ENCODE measurements around the gene DOCK11.
A peak's percentile ranks its signal among the peaks of the same experiment; 100 is the strongest.

Gene DOCK11

DNA sequence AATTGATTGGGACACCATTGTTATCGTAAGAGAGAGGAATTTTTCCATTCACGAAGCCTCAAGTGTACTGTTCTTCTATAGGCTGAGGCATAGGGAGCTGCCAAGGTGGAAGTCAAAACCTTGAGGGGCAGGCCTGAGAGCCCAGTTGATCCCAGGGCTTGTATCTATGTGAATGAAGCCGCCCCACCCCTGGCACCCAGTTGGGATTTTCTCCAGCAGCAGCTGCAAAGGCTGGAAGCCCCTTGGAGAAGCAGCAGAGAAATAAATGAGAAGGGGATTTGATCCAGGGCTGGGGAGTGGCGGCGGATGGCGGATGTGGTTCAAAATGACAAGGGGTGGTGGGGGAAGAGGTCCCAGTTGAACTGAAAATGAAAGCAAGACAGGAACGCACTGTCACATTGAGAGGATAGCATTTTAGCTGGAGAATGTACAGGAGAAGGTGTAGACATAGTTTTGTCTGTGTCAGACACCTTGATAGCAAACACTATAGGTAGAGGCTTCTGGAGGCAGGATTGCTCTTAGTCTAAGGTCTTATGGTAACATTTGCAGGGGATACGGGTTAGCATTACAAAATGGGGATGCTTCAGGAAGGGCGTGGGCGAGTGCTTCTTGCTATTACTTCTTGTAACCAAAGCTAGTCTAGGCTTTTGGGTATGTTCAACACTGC, 32.6 kb downstream of the DOCK11 start:
- Histone ChIP-seq H4K20me1 (ENCODE audit: insufficient read depth, low read length, poor library complexity, severe bottlenecking) (no peaks in the 10 kb centered on the region), H3K4me3 (ENCODE audit: low read length, poor library complexity, severe bottlenecking) (peak overlapping the region; percentile 63), H3K9me2 (replicated peaks; ENCODE audit: low read depth, low read length) (no peaks in the 10 kb centered on the region), H3F3A (ENCODE audit: low read depth) (no peaks in the 10 kb centered on the region), H3K36me3 (ENCODE audit: insufficient read depth, low read length) (no peaks in the 10 kb centered on the region), H3K4me2 (ENCODE audit: low read depth, low read length, poor library complexity, severe bottlenecking) (peak overlapping the region; percentile 60), H3K9ac (ENCODE audit: low read depth, low read length, poor library complexity, severe bottlenecking) (peak overlapping the region; percentile 28), H2AFZ (ENCODE audit: low read length) (no peak overlapping the region), H3K79me2 (ENCODE audit: insufficient read depth, low read length) (peaks cover 7% of the 10 kb centered on the region), H3K27me3 (ENCODE audit: insufficient read depth, low read length, poor library complexity, severe bottlenecking) (no peaks in the 10 kb centered on the region), H3K9me3 (ENCODE audit: insufficient read depth, low read depth, low read length) (no peaks in the 10 kb centered on the region), H3K4me1 (ENCODE audit: insufficient read depth, low read length, poor library complexity, severe bottlenecking) (peaks cover 11% of the 10 kb centered on the region)
- TF ChIP-seq EZH2phosphoT487 (IDR thresholded peaks at IDR 0.05; ENCODE audit: borderline replicate concordance), result no peak
- TF ChIP-seq, protein P1, sequence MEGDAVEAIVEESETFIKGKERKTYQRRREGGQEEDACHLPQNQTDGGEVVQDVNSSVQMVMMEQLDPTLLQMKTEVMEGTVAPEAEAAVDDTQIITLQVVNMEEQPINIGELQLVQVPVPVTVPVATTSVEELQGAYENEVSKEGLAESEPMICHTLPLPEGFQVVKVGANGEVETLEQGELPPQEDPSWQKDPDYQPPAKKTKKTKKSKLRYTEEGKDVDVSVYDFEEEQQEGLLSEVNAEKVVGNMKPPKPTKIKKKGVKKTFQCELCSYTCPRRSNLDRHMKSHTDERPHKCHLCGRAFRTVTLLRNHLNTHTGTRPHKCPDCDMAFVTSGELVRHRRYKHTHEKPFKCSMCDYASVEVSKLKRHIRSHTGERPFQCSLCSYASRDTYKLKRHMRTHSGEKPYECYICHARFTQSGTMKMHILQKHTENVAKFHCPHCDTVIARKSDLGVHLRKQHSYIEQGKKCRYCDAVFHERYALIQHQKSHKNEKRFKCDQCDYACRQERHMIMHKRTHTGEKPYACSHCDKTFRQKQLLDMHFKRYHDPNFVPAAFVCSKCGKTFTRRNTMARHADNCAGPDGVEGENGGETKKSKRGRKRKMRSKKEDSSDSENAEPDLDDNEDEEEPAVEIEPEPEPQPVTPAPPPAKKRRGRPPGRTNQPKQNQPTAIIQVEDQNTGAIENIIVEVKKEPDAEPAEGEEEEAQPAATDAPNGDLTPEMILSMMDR (conservative IDR thresholded peaks at IDR 0.05; ENCODE audit: low read length), result no peak

DNA sequence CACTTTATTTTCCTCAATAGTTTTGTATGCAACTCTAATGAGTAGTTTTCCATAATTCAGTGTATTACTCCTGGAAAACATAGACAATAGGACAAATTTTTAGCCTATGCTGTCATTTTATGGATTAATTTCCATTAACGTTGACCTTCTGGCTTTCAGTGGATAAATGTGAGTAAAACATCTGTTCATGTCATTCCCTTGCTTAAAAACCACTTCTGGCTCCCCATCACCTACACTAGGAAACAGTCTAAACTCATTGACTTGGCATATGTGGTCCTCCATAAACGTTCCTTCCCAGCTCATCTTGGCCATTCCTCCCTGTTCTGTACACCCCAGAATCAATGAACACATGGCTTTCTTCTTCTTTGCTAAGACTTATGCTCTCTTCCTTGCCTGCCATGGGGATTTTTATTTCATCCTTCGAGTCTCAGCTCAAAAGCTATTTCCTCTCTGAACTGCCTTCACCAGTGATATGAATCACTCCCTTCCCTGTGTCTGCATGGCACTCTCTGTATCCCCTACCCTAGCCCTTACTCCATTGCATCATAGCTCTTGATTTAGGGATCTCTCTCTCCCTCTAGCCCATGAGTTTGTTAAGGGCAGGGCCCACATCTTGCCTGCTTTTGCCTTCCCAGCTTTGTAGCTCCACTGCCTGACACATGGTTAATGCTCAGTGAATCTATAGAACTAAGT, 34.8 kb downstream of the DOCK11 start:
- H3K9me2 ChIP-seq (replicated peaks; ENCODE audit: low read depth, low read length), result no peaks in the 10 kb centered on the region
- H4K20me1 ChIP-seq (ENCODE audit: insufficient read depth, low read length, poor library complexity, severe bottlenecking), result no peaks in the 10 kb centered on the region
- H2AFZ ChIP-seq (ENCODE audit: low read length), result no peak overlapping the region
- no peaks in the 10 kb centered on the region for H3K9me3 ChIP-seq (ENCODE audit: insufficient read depth, low read depth, low read length)
- peaks cover 11% of the 10 kb centered on the region for H3K4me1 ChIP-seq (ENCODE audit: insufficient read depth, low read length, poor library complexity, severe bottlenecking)
- no peaks in the 10 kb centered on the region for H3F3A ChIP-seq (ENCODE audit: low read depth)
- no peak overlapping the region for H3K9ac ChIP-seq (ENCODE audit: low read depth, low read length, poor library complexity, severe bottlenecking)
- H3K4me2 ChIP-seq (ENCODE audit: low read depth, low read length, poor library complexity, severe bottlenecking), result peak overlapping the region; percentile 24
- no peaks in the 10 kb centered on the region for H3K27me3 ChIP-seq (ENCODE audit: insufficient read depth, low read length, poor library complexity, severe bottlenecking)
- peaks cover 14% of the 10 kb centered on the region for H3K79me2 ChIP-seq (ENCODE audit: insufficient read depth, low read length)
- H3K36me3 ChIP-seq (ENCODE audit: insufficient read depth, low read length), result no peaks in the 10 kb centered on the region
- TF ChIP-seq, protein P1 (conservative IDR thresholded peaks at IDR 0.05; ENCODE audit: low read length), result no peak
- TF ChIP-seq EZH2phosphoT487 (IDR thresholded peaks at IDR 0.05; ENCODE audit: borderline replicate concordance), result no peak
- no peak overlapping the region for H3K4me3 ChIP-seq (ENCODE audit: low read length, poor library complexity, severe bottlenecking)

DNA sequence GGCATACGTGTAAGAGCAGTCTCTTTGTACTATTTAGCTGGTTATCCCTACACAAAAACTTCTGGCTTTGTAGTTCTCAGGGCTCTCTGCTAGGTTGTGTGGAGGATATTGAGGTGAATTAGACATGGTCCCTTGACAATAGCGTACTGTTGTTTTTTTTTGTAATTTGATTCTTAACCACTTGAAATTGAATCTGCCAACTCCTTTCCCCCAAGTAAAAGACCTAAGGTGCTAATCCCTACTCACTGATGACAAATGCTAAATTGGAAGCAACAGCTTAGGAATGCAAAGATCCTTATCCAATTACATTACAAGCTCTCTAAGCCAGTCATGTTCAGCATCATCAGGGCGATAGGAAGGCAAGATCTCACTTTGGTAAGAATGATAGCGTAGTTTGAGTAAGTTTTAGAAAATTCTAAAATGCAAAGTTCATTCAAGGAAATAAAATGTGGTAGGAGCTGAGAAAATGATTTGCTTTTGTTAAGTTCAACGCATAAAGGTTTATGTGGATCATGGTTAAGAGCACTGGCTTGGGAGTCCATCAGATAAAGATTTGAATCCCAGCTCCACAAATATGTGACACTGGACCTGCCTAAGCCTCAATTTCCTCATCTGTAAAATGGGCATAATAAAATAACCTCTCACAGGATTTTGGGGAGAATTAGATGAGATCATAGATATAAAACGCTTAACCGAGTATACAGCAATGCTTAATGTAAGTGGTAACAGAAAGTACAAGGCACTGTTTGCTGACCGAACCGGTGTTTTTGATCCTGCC, 39.3 kb downstream of the DOCK11 start:
- Histone ChIP-seq H3K9me3 (ENCODE audit: insufficient read depth, low read depth, low read length) (no peaks in the 10 kb centered on the region), H3K27me3 (ENCODE audit: insufficient read depth, low read length, poor library complexity, severe bottlenecking) (no peaks in the 10 kb centered on the region), H3K79me2 (ENCODE audit: insufficient read depth, low read length) (peaks cover 11% of the 10 kb centered on the region; the same call in 1 of the 2 replicates), H3F3A (ENCODE audit: low read depth) (no peaks in the 10 kb centered on the region), H3K4me3 (ENCODE audit: low read length, poor library complexity, severe bottlenecking) (no peak overlapping the region), H3K9ac (ENCODE audit: low read depth, low read length, poor library complexity, severe bottlenecking) (no peak overlapping the region), H3K4me2 (ENCODE audit: low read depth, low read length, poor library complexity, severe bottlenecking) (no peak overlapping the region), H3K36me3 (ENCODE audit: insufficient read depth, low read length) (no peaks in the 10 kb centered on the region), H2AFZ (ENCODE audit: low read length) (no peak overlapping the region), H3K4me1 (ENCODE audit: insufficient read depth, low read length, poor library complexity, severe bottlenecking) (peaks cover 12% of the 10 kb centered on the region), H4K20me1 (ENCODE audit: insufficient read depth, low read length, poor library complexity, severe bottlenecking) (no peaks in the 10 kb centered on the region), H3K9me2 (replicated peaks; ENCODE audit: low read depth, low read length) (no peaks in the 10 kb centered on the region)
- TF ChIP-seq, protein P1 (conservative IDR thresholded peaks at IDR 0.05; ENCODE audit: low read length), result no peak
- no peak for TF ChIP-seq EZH2phosphoT487 (IDR thresholded peaks at IDR 0.05; ENCODE audit: borderline replicate concordance)
